DOHH2 (cell line): ENCODE measurements around the gene FAM131A.

Source experiments
- CTCF ChIP-seq: fragments of 200-600 bp; sonication (generic); IDR thresholded peaks from one replicate; pipeline ENCODE4 v1.5.1; 2014; ENCODE audit warnings: antibody characterized with exemption, mild to moderate bottlenecking, low read depth, low read length; ENCODE audit not compliant: poor library complexity, severe bottlenecking
- EZH2phosphoT487 ChIP-seq: fragments of 200-600 bp; sonication (generic); IDR thresholded peaks from 2 replicates; pipeline ENCODE4 v1.6.1; 2017; ENCODE audit warnings: borderline replicate concordance, mild to moderate bottlenecking, antibody characterized with exemption, low read length, moderate library complexity, mixed read lengths

DNA sequence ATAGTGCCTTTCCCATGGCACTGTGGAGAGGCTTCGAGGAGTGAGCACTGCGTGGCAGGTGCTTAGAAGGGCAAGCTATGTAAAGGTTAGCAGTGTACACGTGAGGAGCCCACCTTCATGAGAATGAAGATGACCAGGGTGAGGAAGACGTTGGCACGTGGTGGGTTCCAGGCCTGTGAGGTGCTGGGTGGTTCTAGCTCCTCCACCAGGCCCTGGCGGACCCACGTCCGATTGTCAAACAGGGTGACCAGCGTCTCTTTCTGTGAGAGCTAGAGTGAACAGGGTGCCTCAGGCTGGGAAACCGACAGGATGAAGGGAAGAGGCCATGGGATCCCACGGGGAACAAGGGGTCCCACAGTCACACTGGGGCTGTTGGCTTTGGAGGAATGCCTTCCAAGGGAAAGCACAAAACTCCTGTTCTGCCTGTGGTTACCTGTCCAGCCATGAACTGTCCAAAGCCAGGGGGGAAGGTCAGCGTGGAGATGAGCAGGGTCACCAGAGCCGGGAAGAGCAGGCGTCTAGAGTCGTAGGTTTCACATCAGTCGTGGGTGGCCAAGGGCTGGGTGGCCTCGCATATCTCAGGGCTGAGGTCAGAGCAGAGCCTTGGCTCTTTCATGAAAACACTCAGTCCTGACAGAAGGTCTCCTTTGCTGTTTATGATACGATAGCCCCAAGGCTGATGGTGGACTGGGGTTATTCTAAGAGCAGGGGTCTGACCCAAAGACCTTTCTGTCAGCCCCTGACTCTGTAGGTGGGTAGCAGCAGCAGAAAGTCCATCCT is 18.1 kb downstream of the FAM131A start:
- no peak for TF ChIP-seq CTCF
- no peak for TF ChIP-seq EZH2phosphoT487
